Activated CD8-positive, alpha-beta memory T cell treated with anti-CD3 and anti-CD28 coated beads, Interleukin-2, amount 50 U/mL, for 24 hours (primary cell): ENCODE measurements around the gene RAB11FIP5.
"Not testable (repeated sequence)": the region's sequence is repeated elsewhere in the genome, so short reads cannot be mapped to it uniquely, and the experiment has no call there.

Source experiments
- DNase-seq: peaks from one replicate; pipeline ENCODE4 v3.0.0-alpha.2; 2020; ENCODE audit errors: extremely low read depth

Gene RAB11FIP5

DNA sequence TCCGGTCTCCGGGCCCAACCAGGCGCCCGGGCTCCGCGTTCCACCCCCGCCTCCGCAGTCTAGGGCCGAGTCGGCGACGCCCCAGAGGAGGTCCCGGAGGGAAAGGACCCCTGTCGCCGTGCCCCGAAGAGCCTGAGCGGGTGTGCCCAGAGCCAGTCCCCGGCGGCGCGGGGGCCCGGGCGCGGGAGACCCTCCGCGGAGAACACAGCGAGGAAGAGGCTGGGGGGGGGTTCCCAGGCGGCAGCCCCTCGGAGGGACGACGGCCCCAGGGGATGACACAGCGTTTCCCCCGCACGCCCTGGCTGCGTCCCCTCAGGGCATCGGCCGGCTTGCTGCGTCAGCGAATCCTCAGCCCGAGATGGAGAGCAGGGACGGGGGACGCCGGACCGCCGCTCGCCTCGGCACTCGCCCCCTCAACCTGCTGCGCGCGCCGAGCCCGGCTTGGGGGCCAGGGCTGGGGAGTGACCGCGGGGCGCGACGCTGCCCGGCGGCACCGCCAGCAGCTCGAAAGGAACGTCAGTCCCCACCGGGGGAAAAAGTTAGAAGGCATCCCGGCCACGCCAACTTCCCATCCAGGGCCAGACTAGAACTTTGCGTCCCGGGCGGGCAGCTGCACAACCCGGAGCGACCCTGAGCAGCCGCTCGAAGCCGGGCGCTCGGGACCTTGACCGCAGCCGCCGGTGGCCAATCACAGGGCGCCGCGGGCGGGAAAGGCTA lies 41.9 kb downstream of the RAB11FIP5 start:
- no peak for DNase-seq

DNA sequence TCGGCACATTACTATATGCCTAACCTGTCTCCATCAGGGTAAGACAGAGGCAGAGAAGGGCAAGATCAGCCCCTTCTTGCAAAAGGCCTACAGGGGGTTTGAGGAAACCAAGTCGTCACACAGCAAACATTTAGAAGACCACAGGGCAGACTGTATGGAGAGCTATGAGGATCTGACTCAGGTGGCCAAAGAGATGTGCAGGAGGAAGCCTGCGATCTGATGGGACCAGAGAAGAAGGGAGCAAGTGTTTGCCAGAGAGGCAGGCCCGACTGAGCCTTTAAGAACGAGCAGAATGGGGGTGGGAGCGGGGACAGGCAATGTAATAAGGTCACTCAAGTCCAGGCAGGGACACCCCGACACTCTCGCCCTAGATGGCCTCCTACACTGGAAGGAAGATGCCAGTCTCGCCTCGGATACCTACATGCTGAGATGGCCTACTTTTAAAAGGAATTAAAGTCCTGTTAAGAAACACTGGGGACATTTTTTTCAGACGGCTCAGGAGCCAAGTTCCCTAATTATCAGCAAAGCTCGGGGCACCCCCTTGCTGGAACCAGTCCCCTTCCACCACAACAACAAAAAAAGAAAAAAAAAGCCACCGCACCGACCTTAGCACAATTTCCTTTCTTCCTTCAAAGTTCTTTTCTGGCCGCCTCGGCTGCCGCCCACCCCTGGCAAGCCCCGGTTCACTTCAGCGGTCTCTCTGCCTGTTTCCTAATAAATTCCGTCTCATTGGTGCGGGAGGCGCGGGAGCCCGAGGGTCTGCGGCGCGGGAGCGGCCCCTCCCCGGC lies 42.7 kb downstream of the RAB11FIP5 start:
- DNase-seq = no peak

DNA sequence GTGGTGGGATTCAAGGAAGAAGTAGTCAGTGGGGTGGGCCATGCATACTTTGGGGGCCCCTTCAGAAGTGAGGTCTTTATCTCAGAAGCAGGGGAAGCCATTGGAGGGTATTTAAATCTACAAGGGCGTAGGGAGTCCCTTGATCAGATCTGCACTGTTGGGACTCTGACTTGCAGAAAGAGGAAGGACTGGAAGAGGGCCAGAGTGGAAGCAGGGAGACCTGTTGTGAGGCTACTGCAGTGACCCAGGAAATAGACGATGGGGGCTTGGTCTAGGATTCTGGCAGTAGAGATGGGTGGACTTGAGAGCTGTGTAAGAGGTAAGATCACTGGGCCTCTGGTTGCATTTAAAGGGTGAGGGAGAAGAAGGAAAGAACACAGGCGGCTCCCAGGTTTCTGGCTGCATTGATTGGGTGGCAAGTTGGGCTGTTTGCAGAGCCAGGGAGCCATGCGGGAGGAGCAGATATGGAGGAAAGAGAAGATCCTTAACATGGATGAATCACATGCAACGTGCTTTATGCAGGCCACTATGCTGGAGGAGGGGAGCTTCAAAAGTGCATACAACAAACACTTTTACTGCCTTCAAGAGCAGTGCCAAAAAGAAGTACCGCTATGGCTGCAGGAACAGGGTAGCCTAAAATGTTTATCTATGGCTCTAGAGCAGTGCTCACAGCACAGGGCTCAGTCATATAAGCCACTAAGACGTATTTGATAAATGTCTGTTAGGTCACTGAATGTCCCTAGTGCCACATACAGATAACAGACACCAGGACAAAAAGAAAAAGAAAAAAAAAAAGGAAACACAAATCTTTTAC lies 43.5 kb downstream of the RAB11FIP5 start:
- DNase-seq = no peak

DNA sequence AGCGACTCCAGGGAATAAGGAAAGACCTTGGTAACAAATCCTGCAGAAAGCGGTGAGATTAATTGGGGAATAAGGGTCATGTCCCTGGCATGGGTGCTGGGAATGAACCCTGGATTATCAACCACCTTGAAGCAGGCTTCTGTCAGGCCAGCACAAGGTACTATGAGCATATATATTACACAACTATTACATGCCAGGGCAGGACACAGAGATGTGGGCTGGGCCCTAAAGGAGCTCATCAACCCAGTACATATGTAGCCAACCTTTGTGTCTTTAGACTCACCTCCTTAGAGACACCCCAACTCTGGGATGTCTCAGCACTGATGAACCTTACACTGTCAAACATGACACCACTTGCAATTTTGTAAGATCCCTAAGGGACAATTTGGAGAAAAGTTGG lies 44.6 kb downstream of the RAB11FIP5 start:
- DNase-seq = no peak

DNA sequence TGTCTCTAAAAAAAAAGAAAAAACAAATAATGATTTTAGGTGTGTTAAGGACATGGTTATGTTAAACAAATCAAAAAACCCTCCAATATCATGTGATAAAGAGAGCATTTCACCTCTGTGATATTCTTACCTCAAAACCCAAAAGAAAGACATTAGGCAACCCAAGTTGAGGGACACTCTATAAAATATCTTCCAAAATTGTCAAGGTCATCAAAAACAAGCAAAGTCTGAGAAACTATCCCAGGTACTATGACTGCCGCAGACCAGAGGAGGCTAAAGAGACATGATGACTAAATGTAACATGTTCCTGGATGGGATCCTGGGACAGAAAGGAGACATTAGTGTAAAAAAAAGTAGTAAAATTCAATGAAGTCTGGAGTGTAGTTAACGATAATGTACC lies 45.7 kb downstream of the RAB11FIP5 start:
- DNase-seq = no peak

DNA sequence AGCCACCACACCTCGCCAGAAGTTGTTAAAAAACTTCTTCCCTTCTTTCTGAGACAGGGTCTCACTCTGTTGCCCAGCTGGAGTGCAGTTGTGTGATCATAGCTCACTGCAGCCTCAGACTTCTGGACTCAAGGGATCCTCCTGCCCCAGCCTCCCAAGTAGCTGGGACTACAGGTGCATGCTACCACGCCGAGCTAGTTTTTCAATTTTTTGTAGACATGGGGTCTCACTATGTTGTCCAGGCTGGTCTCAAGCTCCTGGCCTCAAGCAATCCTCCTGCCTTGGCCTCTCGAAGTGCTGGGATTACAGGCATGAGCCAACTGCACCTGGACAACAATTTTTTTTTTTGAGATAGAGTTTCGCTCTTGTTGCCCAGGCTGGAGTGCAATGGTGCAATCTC lies 47.7 kb downstream of the RAB11FIP5 start:
- not testable (repeated sequence) for DNase-seq

DNA sequence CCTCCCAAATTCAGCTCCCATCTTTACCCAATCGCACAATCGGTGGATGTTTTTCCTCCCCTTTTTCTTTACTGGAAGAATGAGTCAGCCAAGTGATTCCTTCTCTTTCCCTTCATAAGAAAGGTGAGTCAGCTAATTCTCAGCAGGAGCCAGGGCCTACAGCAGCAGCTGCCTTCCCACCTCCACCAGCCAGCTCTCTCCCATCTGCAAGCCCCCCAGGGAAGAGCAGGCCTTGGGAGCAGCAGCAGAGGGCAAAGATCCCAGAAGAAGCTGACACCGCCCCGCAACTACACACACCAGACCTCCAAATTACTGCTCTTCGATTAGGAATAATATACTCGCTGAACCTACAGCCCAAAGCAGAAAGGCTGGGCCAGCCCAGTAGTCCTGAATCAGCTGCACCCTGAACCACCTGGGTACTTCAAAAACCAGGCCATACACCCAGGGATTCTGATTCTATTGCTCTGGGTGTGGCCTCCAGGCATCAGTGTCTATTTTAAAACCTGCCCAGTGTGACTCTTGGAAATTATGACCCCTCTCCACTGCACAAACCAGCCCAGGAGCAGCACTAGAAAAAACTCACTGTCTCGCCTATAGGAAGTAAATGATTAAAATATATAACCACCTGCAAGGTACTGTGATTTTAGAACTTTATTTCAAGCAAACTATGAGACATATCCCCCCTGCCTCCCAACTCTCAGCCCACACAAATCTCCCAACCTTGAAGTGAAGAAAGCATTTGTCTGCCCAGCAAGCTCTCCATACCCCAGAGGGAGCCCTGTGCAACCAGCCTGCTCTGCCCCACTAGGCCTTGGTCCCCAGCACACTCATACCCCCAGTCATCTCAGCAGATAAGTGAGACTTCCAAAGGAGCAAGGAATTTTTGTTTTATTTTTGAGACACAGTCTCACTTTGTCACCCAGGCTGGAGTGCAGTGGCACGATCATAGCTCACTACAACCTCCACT lies 48.6 kb downstream of the RAB11FIP5 start:
- DNase-seq = no peak

DNA sequence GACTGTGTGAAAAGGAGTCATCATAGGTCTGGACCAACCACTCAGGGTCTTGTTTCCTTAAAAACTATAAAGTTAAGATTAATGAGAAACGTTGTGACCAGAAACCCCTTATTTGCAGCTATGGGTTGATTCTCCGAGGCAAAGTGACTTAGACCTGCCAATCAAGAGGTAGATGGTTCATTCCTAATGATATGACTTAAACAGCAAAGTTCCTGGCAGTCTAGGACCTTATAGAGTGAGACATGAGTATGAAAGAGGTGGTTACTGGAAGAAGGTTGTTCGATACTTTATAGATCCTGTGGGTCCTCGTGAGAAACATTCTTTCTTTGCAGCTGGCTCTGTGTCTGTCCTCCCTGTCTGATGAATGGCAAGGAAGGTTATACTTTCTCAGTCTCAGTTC lies 49.3 kb downstream of the RAB11FIP5 start:
- no peak for DNase-seq

DNA sequence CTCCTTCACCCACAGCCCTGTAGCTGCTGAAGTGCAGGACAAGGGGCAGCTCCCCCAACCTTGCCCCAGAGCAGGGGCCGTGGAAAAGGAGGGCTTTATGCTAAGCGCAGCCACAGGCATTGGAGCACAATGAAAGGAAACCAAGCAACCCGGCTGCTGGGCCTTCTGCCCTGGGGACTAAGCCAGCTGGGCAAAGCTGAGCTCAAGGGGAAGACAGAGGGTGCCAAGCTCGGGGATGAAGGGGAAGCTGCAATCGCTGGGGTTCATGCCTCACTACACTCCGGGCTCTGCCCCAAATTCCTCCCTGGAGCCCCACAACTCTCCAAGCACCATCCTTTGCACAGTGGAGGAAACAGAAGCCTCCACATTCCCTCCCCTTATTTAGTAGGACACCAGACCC lies 53.6 kb downstream of the RAB11FIP5 start:
- no peak for DNase-seq

DNA sequence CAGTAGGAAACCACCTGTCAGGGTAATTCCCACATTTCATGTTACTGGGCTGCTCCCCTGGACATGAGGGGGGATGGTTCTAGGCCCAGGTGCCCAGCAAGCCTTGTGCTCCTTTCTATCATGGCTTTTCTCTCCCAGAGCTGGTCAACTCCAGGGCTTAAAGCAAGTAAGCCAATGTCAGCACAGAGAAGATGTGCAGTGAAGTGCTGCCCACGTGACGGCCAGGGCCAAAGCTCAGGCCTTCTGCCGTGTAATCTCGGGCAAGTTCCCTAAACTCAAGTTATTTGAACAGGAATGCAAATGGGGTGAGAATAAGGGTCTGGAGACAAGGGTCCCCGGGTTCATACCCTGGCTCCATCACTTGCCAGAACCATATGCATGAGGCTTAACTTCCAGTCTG lies 57.8 kb downstream of the RAB11FIP5 start:
- no peak for DNase-seq

DNA sequence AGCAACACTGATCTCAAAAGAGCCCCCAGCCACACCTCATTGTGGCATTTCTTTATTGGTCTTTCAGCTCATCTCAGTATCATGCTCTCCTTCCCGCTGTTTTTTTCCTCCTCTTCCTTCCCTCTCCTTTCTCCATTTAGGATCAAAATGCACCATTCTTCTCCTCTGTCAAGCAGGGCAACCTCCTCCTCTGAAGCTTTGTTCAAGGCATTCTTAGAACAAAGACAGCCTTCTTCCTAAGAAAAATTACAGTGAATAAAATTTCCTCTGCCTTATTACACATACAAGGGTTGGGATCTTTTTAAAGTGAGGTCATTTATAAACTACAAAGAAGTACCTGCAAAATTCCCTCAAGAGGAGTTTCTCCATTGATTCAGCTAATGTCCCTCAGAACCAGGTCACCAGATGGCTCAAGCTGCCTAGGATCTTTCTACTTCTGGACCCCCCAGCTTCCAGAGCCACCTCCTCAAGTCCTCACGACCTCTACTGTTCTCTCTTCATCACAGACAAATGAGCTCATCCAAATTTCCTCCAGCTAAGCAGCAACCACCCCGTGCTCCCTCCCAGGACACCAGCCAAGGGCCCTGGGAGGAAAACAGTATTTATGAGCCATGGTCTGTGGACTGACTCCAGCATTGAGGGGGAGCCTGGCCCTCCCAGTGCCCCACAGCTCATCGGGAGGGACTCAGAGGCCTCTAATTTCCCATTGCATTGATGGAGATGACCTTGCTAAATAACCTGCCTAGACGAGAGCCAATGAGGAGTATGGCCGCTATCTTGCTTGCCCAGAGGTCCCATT lies 59.2 kb downstream of the RAB11FIP5 start:
- DNase-seq = no peak

DNA sequence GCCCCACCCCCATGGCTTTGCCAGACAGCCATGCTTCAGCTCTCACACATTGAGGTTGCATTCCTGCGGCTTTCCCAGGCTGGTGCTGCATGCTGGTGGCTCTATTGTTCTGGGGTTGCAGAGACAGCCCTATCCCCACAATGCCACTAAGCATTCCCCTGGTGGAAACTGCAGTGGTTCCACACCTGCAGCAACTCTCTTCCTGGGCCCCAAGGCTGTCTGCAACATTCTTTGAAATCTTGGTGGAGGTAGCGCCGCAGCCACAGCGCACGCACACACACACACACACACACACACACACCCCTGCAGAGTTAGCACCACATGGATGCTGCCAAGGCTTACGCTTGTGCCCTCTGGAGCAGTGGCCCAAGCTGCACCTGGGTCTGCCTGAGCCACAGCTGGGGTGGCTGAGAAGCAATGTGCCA lies 62.6 kb downstream of the RAB11FIP5 start:
- no peak for DNase-seq

DNA sequence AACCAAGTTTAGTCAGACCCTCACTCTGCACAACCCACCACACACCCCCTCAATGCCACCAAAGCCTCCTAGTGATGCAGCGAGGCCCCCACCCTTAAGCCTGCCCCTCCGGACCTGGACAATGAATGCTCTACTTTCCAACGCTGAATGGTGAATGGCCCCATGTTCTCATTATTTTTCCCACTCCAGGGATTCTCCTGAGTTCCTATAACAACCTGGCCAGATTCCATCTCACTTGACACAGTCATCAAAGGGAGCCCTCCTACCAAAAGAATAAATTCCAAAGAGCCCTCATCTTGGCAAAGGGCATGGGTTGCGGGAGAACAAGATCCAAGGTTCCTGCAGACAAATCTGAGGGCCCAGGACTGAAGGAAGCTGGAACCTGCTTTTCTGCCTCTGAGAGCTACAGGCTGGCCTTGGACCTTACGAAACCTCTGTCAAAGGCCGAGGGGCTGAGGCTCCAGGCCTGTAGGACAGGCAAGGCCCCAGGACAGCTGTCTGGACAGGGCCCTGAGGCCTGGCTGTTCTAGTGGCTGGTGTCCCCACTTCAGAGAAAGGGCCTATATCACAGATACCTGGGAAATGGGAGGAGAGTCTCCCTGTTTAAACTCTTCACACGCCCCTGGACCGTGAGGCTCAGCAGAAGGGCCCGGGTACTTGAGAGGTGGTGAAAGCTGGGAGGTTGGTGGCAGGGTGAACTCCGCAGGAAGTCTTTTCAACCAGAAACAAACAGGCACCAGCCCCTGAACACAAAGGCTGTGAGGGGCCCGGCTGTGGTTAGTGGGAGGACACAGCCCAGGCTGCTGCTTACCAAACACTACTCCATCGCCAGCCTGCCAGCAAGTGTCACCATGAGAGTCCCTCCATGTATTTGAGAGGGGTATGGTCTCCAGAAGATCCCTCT lies 68.6 kb downstream of the RAB11FIP5 start:
- DNase-seq = no peak

DNA sequence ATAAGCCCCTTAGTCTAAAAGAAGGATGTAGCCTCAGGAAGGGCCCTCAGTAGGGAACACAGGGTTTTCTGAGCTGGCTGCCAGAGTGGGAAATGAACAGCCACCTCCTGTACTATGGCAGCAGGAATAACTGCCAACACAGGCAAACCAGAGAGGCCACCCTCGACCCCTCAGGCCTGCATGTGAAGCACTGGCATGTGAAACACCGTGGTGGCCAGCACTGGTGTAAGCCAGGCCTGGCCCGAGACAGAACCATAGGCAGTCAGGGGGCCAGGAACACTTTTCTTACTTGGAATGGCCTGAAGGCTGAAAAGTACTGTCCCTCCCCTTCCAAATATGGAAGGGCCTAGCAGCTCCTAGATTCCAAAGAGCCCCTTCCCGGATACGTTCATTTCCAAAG lies 69.5 kb downstream of the RAB11FIP5 start:
- DNase-seq = no peak

DNA sequence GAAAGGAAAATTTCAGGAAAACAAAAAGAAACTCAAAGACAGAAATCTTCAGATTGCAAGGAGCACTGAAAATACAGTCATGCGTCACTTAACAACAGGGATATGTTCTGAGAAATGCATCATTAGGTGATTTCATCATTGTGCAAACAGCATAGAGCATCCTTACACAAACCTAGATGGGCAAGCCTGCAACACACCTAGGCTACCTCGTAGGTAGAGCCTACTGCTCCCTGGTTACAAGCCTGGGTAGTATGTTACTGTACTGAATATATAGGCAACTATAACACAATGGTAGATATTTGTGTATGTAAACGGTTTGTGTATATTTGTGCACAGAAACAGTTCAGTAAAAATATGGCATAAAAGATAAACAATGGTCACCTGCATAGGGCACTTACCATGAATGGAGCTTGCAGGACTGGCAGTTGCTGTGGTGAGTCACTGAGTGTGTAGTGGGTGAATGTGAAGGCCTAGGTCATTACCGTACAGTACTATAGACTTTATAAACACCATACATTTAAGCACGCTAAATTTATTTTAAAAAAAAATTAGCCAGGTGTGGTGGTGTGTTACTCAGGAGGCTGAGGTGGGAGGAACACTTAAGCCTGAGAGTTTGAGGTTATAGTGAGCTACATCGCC lies 74.7 kb downstream of the RAB11FIP5 start:
- DNase-seq = no peak

DNA sequence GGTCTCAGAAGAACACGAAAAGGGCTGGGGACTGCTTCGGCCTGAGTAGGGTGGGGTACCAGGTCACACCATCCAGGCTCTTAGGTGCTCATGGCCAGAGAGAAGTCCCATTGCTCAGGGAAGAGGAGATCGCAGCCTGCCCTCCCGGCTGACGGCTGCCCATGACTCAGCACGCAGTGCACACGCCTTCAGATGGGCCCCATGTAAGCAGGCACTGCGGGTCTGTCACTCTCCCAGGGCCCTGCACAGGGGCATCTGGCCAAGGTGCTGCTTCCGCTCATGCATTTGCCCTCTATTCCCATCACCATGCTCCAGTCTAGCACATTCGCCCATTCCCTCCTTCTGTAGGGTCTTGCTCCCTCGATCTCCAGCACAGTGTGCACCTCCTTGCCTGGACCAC lies 76.0 kb downstream of the RAB11FIP5 start:
- no peak for DNase-seq

DNA sequence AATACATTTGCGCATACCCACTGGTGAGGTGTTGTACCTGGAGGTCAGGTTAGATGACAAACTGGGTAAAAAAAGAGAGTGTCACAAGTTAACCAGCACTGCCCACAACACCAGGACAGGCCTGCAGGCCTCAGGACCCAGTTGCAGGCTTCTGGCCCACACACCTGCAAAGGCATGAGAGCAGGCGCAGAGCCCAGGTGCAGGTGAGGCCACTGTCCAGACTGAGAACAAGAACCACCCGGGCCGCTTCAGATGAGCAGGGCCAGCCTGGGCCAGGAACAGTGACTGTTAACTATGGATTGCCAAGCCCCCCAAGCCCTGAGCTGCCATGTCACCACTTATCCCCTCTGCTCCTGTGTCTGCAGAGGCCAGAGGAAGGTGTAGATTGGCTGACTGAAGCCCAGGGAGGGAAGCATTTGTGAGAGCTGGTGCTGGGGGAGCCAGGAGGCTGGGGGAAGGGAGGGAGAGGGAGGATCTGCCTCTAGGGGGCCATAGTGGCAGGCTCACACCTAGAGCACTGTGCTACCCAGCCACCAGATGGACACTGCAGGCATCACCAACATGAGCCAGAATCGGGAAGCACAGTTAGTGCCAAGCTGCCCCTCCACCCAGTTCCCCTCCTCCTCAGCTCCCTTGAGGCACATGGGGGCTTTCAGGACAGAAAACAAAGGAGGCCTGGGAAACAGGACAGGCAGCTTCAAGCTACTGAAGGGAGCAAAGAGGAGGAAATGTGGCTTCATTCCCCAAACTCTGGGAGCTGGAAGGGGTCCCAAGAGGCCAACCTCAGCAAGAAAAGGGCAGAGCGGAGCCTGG lies 76.6 kb downstream of the RAB11FIP5 start:
- no peak for DNase-seq
